Breast epithelium (tissue), 3 donors: ENCODE results near the gene TNFAIP8L3.

Source experiments
- CTCF ChIP-seq, 3 donors: fragments of 450-650 bp; IDR thresholded peaks; one replicate each; pipeline ENCODE4 v1.5.1; 2016 to 2017; ENCODE audit warnings: antibody characterized with exemption in 3 of 3, mild to moderate bottlenecking in 3 of 3, moderate library complexity in 3 of 3
- POLR2A ChIP-seq: fragments of 450-650 bp; IDR thresholded peaks from one replicate; pipeline ENCODE4 v1.6.1; 2016; ENCODE audit warnings: antibody characterized with exemption, mild to moderate bottlenecking, moderate library complexity
- POLR2AphosphoS5 ChIP-seq, 3 donors: sonication (generic); formaldehyde crosslinking; IDR thresholded peaks; one replicate each; pipeline ENCODE4 v1.6.1; 2017; ENCODE audit warnings: antibody characterized with exemption in 3 of 3

DNA sequence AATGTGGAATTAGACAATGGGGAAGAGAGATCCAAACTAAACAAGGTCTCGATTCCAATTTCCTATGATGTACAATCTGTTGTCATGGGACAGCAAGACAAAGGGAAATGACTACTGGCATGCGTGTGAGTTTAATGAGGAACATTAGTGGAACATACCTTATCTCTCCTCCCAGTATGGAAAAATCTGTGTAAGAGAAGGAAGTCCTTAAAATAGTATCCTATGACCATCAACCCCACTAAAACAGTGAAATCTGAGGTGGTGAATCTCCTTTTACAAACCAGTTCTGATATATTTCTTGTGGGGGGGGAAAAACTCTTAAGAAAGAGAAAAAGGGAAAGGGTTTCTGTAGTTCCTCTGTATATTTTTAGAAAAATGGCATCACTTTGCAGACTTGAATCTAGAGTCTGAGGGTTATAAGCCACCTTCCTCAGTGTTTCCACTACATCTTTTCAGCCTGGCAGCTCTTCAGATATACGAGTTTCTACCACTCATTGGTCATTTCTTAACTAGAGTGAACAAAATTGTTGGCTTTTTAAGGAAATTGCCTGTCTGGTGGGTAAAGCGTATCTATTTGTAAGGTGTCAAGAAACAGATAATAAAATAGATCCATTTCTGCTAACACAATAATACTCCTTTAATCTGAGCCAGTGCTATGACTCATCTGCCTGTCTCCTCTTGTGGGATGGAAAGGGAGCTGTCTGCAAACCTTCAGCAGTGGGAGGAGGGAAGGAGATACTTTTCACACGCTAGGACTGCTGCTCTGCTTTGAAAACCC, 3.0 kb upstream of the TNFAIP8L3 start:
- TF ChIP-seq CTCF (IDR thresholded peaks at IDR 0.05) (no peak), POLR2AphosphoS5 (IDR thresholded peaks at IDR 0.05) (no peak), POLR2A (no peak)
